Fibroblast of skin of left biceps (primary cell): ENCODE data around the gene CYP4B1.
"Not testable (repeated sequence)": the region's sequence is repeated elsewhere in the genome, so short reads cannot be mapped to it uniquely, and the experiment has no call there.

Experiments used
- DNase-seq, 2 experiments: peaks; one replicate each; pipeline ENCODE4 v3.0.0-alpha.2; 2013; ENCODE audit warnings: low read depth in 2 of 2

Gene CYP4B1

DNA sequence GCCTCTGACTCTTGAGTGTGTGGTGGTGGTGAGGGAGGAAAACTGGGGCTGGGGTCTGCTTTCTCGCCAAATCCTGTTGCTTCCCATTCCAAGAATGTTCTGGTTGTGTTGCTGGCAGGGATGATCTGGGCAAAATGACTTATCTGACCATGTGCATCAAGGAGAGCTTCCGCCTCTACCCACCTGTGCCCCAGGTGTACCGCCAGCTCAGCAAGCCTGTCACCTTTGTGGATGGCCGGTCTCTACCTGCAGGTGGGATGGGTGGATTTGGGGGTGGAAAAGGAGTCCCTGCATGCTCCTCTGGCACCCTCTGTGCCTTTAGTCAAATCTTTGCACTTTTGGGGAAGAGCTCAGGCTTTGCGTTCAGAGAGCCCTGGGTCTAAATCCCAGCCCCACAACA is 18.1 kb downstream of the CYP4B1 start:
- no peak for DNase-seq

DNA sequence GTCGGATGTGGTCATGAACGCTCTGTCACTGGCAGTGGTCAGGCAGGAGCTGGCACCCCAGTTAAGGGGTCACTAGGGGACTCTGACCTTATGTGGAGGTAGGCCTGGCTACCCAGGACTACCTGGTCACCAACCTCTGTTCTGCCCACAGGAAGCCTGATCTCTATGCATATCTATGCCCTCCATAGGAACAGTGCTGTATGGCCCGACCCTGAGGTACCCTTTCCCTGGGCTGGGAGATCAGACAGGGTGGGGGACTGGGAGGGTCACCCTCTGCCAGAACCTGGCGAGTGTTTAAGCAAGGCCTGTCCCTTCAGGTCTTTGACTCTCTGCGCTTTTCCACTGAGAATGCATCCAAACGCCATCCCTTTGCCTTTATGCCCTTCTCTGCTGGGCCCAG is 19.0 kb downstream of the CYP4B1 start:
- no peak for DNase-seq

DNA sequence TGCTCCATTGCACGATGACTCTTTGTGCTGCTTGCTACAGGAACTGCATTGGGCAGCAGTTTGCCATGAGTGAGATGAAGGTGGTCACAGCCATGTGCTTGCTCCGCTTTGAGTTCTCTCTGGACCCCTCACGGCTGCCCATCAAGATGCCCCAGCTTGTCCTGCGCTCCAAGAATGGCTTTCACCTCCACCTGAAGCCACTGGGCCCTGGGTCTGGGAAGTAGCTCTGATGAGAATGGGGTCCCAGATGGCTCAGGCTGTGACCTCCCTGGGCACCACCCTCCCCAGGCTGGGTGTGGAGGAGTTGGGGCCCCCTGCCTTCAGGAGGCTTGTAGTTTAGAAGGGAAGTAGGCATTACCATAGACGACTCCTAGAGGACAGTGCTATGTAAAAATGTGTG is 19.7 kb downstream of the CYP4B1 start:
- no peak for DNase-seq

DNA sequence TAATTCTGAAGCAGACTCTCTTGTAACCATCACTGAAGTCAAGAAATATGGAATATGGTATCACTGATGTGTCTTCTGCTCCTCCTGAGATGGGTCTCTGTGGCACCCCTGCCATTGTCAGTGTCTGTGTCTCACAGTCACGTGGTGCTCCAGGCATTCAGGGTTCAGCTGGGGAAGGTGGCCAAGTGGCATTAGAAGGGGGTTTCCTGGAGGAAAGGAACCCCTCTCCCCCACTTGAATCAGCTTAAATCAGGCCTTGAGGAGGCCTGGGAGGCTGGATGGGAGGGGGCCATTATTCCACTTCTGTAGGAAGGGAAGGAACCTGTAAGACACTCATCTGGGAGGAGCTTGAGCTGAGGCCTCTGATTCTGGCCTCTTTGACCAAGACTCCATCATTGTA is 20.5 kb downstream of the CYP4B1 start:
- DNase-seq = no peak

DNA sequence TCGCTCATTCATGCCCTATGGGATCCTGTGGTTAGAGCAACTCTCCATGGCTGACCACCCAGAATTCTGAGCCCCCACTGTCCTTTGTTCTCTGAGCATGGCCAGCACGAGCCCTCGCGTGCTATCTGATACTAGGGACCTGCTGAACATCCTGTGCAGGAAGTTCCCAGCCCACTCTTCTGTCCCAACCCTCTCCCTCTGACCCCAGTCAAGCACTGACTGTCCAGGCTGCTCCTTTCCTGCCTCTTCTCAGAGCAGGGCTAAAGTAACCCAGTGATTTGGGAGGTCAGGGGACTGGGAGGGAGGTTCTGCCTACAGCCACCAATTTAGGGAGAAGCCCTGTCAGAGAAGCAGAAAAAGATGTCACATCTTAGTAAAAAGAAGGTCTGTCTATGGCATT is 21.2 kb downstream of the CYP4B1 start:
- no peak for DNase-seq

DNA sequence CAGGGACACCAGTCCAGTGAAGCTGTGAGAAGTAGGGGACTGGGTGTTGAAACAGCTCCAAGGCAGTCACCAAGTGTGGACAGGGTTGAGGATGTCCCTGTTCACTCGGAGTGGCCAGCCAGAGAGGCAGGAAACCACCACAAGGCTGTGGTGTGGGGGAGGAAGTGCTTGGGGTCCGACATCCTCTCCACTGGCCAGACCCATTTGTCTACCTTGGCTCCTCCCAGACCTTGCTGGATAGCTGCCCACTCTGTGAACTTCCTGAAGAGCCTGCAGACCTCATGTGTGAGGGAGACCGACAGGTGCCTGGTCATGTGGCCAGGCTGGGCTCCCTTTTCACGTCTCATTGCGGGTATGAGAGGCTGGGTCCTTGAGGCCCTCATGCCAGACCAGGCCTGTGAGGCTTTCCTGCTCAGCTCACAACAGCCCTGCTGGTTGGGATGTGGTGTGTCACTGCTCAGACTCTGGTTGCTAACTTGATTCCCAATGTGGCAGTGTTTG is 21.8 kb downstream of the CYP4B1 start:
- DNase-seq = no peak

DNA sequence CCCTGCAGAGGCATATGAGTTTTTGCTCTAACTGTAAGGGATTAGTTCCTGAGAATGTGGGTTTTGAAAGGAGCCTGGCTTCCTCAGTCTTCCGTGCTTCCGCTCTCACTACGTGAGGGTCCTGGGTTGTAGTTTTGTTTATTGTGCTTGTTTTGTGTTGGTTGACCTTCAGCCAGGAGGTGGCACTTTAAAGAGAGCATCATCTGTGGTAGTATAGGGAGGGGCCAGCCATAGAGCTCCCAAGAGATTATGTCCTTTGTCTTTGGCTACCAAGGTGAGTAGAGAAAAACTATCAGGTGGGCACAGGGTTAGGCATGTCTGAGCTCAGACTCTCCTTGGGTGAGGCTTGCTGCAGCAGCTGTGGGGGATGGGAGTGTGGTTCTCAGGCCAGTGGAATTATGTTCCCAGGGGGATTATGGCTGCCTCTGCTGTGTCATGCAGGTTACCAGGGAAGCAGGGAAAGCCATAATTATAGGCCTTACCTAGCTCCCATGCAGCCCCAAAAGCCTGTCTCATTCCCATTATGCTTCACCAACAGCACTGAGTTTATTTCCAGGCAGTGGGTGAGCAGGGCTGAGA is 23.5 kb downstream of the CYP4B1 start:
- no peak for DNase-seq

DNA sequence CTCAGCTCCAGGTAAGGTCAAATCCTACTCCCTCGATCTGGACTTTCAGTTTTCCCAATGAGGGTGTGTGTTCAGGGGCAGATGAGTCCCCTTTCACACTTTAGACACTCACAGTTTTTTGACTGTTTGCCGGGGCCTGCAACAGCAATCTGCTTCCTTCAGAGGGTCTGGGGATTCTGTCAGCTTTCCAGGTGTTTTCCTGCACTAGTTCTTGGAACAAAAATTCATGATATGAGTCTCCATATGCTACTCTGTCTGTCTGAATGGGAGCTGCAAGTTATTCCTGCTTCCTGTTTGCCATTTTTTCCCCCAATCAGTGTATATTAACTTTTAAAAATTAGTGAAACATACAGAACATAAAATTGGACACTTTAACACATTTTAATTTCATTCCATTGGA is 24.3 kb downstream of the CYP4B1 start:
- DNase-seq = no peak

DNA sequence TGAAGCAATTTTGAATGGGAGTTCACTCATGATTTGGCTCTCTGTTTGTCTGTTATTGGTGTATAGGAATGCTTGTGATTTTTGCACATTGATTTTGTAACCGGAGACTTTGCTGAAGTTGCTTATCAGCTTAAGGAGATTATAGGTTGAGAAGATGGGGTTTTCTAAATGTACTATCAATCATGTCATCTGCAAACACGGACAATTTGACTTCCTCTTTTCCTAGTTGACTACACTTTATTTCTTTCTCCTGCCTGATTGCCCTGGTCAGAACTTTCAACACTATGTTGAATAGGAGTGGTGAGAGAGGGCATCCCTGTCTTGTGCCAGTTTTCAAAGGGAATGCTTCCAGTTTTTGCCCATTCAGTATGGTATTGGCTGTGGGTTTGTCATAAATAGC is 28.0 kb downstream of the CYP4B1 start:
- DNase-seq = not testable (repeated sequence)

DNA sequence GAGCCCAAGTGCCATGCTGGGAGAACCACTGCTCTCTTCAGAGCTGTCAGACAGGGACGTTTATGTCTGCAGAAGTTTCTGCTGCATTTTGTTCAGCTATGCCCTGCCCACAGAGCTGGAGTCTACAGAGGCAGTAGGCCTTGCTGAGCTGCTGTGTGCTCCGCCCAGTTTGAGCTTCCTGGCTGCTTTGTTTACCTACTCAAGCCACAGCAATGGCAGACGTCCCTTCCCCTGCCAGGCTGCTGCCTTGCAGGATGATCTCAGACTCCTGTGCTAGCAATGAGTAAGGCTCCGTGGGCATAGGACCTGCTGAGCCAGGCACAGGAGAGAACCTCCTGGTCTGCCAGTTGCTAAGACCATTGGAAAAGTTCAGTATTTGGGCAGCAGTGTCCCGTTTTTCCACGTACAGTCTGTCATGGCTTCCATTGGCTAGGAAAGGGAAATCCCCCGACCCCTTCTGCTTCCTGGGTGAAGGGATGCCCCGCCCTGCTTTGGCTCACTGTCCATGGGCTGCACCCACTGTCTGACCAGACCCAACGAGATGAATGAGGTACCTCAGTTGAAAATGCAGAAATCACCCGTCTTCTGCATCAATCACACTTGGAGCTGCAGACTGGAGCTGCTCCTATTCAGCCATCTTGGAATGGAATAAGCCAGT is 31.9 kb downstream of the CYP4B1 start:
- DNase-seq = no peak

DNA sequence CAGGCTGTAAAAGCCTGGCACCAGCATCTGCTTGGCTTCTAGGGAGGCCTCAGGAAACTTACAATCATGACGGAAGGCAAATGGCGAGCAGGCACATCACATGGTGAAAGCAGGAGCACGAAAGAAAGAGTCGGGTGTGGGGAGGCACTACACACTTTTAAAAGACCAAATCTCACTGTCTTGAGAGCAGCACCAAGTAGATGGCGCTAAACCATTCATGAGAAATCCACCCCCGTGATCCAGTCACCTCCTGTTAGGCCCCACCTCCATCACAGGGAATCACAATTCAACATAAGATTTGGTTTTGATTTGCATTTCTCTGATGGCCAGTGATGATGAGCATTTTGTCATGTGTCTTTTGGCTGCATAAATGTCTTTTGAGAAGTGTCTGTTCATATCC is 36.6 kb downstream of the CYP4B1 start:
- DNase-seq = not testable (repeated sequence)

DNA sequence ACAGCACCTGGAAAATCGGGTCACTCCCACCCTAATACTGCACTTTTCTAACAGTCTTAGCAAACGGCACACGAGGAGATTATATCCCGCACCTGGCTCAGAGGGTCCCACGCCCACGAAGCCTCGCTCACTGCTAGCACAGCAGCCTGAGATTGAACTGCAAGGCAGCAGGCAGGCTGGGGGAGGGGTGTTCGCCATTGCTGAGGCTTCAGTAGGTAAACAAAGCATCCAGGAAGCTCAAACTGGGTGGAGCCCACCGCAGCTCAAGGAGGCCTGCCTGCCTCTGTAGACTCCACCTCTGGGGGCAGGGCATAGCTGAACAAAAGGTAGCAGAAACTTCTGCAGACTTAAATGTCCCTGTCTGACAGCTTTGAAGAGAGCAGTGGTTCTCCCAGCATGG is 47.5 kb downstream of the CYP4B1 start:
- not testable (repeated sequence) for DNase-seq

DNA sequence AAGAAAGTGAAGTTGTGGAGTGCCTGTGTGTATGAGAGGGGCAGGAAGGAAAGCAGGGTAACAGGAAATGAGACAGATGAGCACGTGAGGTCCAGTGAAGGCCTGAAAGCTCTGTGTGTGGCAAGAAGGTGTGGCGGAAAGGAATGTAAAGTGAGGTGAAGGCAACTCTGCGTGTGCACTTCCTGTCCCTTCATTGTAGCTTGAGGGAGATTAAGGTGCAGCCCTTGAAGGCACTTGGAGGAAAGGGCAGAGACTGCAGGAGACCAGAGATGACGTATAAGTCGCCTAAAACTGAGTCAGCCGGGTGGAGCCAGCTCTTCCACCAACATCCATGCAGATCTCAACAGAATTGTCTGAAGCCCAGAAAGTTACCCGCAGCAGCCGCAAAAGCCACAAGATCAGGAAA is 58.8 kb downstream of the CYP4B1 start:
- not testable (repeated sequence) for DNase-seq

DNA sequence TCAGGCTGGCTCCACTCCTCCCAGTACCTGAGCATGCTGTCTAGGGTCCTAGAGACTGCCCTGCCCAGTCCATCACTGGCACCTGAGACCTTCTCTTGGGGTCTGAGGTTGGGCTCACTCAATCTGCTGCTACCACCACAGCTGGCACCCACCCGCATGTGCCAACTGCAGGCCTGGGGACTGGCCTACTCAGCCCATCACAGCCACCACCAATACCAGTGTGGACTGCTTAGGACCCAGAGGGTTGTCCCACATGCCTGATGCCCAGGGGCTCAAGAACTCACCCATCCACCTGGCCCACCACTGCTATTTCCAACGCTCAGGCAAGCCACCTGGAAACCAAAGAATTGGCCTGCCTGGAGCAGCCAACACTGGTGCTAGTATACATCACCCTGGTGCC is 63.5 kb downstream of the CYP4B1 start:
- DNase-seq = no peak
